SIG-M5 treated with dmso at 0.1 percent for 504 hours (cell line): ENCODE measurements around the gene CAPN1.

Experiments
- DNase-seq: peaks from one replicate; lab custom pipeline; 2025; ENCODE audit not compliant: unreplicated experiment; lab: John Stamatoyannopoulos, UW

CAPN1 gene

GRCh38 chr11:65258988-65259387 lies 77.3 kb downstream of the CAPN1 start:
- DNase-seq = no peak

GRCh38 chr11:65260302-65260701 lies 78.6 kb downstream of the CAPN1 start:
- DNase-seq = no peak

GRCh38 chr11:65260756-65261590 lies 79.2 kb downstream of the CAPN1 start:
- DNase-seq = no peak
